Mucosa of rectum (tissue), 2 donors: Measurements from ENCODE around the gene GATAD2A.

ENCODE experiments used
- H3K27ac ChIP-seq, 2 donors: one replicate each; pipeline ENCODE4 v1.7.0; 2013; ENCODE audit warnings: inconsistent platforms in 2 of 2, low read depth in 2 of 2, low read length in 2 of 2
- H3K27me3 ChIP-seq, 2 donors: one replicate each; pipeline ENCODE4 v1.7.0; 2013; ENCODE audit warnings: low read length in 2 of 2; ENCODE audit not compliant: control insufficient read depth in 2 of 2, insufficient read depth in 2 of 2
- H3K36me3 ChIP-seq, 2 donors: one replicate each; pipeline ENCODE4 v1.7.0; 2013; ENCODE audit warnings: low read length in 2 of 2; ENCODE audit not compliant: control insufficient read depth in 2 of 2, insufficient read depth in 2 of 2
- H3K4me1 ChIP-seq, 2 donors: one replicate each; pipeline ENCODE4 v1.7.0; 2013; ENCODE audit warnings: low read length in 2 of 2, mild to moderate bottlenecking in 1 of 2; ENCODE audit not compliant: control insufficient read depth in 2 of 2, insufficient read depth in 2 of 2
- H3K4me3 ChIP-seq, 2 donors: one replicate each; pipeline ENCODE4 v1.7.0; 2013; ENCODE audit warnings: low read length in 2 of 2
- H3K9ac ChIP-seq, 2 donors: one replicate each; pipeline ENCODE4 v1.7.0; 2013; ENCODE audit warnings: low read length in 2 of 2, low read depth in 1 of 2, mild to moderate bottlenecking in 1 of 2
- H3K9me3 ChIP-seq, 2 donors: one replicate each; pipeline ENCODE4 v1.7.0; 2013; ENCODE audit warnings: low read length in 2 of 2; ENCODE audit not compliant: control insufficient read depth in 2 of 2
- donor health status: healthy.
- donor health status: Normal muscosa, but diverticular disease.

Gene GATAD2A

DNA sequence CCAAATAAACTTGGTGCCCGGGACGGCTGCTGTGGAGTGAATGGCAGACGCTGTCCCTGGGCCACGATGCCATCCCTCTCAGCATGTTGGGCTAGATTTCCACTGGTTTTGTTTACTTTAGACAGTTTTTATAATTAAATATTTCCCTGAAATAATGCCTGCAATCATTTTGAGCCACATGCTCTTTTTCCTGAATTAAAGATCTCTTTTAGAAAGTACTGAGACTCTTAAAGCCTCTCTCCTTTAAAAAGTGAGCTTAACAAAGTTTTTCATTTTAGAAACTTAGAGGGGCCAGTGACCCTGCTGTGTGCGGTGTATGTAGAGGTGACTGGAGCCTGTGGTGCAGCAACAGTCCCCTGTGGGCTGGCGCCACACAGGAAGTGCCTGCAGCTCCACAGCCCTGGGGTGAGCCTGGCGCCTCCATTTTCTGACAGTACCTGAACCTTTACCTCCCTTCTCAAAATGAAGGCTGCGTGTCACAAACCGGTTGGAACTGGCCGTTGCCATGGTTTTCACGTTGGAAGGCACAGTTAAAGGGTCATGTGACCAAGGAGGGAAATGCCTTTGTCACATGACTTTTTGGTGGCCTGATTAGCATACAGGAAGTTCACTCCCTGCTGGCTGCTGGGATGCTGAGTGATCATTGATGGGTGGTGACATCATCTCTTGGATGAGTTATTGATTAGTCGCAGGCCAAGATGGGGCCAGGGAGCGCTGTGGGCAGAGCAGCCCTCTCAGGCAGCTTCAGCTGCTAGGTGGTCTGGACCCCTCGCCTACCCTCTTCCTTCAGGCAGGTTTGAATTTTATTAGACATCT is 83.6 kb downstream of the GATAD2A start:
- Histone ChIP-seq H3K27ac (peak overlapping the region; percentile 62 to 83), H3K36me3 (peaks cover 17 to 37% of the 10 kb centered on the region in 2 donors), H3K4me1 (peaks cover 31 to 34% of the 10 kb centered on the region in 2 donors), H3K27me3 (no peaks in the 10 kb centered on the region), H3K9me3 (no peaks in the 10 kb centered on the region), H3K9ac (peak overlapping the region; percentile 36 to 41), H3K4me3 (peak overlapping the region; percentile 44 to 63)

DNA sequence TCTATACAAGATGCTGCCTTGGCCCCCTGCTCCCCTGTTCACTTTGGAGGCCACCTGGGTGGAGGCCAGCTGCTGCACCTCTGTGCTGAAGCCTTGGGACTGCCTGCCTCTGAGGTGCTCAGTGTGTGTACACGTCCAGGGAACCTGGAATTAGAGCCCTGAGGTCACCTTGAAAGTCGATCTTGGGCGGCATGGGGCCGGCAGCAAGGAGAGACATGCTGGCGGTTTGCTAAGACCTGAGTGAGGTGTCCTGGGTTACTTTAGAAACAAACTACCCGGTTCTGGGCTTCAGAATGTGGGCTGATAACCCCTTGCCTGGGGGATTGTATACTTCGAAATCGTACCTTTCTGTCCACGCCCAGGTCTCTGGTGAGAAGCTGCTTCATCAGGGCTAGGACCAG is 84.3 kb downstream of the GATAD2A start:
- peak overlapping the region in 1 of 2 donors; percentile 14 for H3K9ac ChIP-seq

DNA sequence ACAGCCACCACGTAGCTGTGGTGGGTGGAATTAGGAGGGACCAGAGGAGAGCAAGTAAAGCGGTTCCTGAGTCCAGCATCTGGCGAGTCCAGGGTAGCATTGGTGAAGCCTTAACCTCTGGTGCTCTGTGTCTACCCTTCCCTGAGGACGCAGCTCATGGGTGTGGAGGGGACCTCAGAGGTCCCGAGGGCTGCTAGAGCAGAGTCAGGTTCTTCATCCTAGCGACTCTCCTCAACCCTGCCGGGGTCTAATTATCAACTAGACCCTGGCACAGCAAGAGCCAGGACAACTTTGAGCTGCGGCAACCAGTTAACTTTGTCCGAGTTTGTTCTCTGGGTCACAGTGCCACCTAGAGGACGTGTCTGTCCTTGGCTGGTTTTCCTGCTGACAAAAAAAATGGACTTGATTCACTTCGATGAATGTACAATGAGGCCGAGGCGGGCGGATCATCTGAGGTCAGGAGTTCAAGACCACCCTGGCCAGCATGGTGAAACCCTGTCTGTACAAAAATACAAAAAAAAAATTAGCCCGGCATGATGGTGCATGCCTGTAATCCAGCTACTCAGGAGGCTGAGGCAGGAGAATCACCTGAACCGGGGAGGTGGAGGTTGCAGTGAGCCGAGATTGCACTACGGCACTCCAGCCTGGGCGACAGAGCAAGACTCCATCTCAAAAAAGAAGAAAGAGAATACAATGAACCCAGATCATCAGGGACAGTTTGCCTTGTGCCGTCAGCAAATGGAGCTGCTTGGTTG is 84.9 kb downstream of the GATAD2A start:
- no peaks in the 10 kb centered on the region for H3K9me3 ChIP-seq
- peak overlapping the region; percentile 10 to 63 for H3K4me3 ChIP-seq
- peaks cover 26 to 45% of the 10 kb centered on the region in 2 donors for H3K36me3 ChIP-seq
- H3K9ac ChIP-seq, result peak overlapping the region; percentile 14 to 38
- H3K27me3 ChIP-seq, result no peaks in the 10 kb centered on the region
- peaks cover 31 to 34% of the 10 kb centered on the region in 2 donors for H3K4me1 ChIP-seq
- H3K27ac ChIP-seq, result peak overlapping the region; percentile 32 to 83

More for the DNA sequence above, 84.3 kb downstream of the GATAD2A start:
- H3K27ac ChIP-seq, result peak overlapping the region; percentile 62 to 83
- peak overlapping the region; percentile 10 to 63 for H3K4me3 ChIP-seq
- peaks cover 23 to 43% of the 10 kb centered on the region in 2 donors for H3K36me3 ChIP-seq
- no peaks in the 10 kb centered on the region for H3K27me3 ChIP-seq
- no peaks in the 10 kb centered on the region for H3K9me3 ChIP-seq
- peaks cover 31 to 34% of the 10 kb centered on the region in 2 donors for H3K4me1 ChIP-seq

DNA sequence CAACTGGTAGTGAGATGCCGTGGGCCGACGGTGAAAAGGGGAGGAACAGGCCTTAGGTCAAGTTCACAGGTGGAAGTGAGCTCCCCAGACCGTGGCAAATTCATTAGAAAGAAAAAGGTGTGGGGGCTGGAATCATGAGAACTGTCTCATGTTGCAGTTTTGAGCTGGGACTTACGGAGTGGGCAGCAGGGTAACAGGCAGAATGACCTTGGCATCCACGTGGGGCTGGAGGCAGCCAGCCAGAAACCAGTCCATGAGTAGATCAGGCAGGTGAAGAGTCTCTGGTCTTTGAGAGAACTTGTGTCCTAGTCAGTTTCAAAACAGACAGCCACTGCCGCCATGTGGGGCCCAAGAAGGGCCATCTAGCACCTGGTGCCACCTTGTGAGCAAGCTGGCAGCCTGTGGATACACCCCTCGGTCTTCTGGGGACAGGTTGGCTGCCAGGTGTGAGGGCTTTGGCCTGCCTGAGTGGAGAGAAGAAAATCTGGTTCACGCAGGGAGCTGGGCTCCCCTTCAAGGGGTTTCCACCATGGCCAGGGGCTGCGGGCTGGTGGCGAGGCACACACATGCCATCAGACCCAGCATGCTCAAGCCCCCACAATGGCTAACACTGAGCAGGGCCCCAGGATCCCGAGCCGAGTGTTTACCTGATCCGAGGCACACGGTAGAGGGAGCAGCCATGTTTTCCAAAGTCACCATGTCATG is 86.0 kb downstream of the GATAD2A start:
- Histone ChIP-seq H3K27ac (no peak overlapping the region), H3K27me3 (no peaks in the 10 kb centered on the region), H3K4me1 (peaks cover 31 to 33% of the 10 kb centered on the region in 2 donors), H3K9me3 (no peaks in the 10 kb centered on the region), H3K9ac (no peak overlapping the region), H3K36me3 (peaks cover 36 to 48% of the 10 kb centered on the region in 2 donors), H3K4me3 (no peak overlapping the region)

DNA sequence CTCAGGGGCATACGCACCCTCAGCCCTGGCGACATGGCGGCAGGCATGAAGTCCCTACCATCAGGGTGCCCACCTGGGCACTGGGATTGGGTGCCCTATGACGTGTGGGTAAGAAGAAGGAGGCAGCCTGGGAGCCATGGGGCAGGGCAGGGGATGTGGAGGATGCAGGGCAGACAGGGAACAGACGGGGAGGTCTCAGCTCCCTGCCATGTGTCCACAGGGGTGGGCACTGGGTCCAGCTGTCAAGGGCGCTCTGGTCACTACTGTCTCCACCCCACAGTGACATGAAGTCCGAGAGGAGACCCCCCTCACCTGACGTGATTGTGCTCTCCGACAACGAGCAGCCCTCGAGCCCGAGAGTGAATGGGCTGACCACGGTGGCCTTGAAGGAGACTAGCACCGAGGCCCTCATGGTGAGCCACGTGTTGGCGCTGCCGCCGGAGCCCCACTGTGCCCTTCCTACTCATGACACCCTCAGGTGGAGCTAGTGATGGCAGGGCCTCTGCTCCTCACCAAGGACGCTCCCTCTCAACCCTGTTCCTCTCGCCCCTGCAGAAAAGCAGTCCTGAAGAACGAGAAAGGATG is 86.6 kb downstream of the GATAD2A start:
- no peak overlapping the region for H3K27ac ChIP-seq
- peaks cover 31 to 32% of the 10 kb centered on the region in 2 donors for H3K4me1 ChIP-seq
- H3K9me3 ChIP-seq, result no peaks in the 10 kb centered on the region
- no peak overlapping the region for H3K9ac ChIP-seq
- peaks cover 37 to 49% of the 10 kb centered on the region in 2 donors for H3K36me3 ChIP-seq
- H3K4me3 ChIP-seq, result no peak overlapping the region
- H3K27me3 ChIP-seq, result no peaks in the 10 kb centered on the region

DNA sequence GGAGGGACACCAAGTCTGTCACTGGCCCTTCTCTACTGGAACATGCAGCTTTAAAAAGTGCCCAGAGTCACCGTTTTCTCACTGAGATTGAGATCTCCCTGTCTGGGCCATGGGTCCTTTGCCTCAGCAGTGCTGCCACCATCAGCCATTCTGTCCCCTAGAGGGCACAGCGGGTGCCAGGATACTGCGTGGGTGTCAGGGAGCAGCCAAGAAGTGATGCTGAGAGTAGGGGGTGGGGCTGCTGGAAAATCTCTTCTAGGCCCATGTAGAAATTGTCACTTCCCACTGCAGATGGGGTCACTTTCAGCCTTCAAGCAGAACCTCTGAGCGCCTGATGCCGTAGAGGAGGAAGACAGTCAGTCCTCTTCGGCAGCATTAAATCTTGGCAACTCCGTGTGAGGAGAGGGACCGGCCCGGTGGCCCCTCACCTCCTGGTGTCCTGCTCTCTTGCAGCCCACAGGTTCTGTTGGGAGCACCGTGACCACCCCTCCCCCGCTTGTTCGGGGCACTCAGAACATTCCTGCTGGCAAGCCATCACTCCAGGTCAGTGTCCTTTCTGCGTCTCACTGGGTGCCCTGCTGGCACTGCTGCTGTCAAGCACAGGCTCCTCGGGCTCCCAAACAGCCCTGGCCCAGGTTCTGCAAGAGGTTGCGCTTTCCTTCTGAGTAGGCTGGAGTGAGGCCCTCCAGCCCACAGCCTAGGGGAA is 88.5 kb downstream of the GATAD2A start:
- Histone ChIP-seq H3K9me3 (no peaks in the 10 kb centered on the region), H3K9ac (no peak overlapping the region), H3K4me1 (peaks cover 15% of the 10 kb centered on the region in 2 donors), H3K36me3 (peaks cover 51 to 67% of the 10 kb centered on the region in 2 donors), H3K4me3 (no peak overlapping the region), H3K27me3 (no peaks in the 10 kb centered on the region), H3K27ac (no peak overlapping the region)

DNA sequence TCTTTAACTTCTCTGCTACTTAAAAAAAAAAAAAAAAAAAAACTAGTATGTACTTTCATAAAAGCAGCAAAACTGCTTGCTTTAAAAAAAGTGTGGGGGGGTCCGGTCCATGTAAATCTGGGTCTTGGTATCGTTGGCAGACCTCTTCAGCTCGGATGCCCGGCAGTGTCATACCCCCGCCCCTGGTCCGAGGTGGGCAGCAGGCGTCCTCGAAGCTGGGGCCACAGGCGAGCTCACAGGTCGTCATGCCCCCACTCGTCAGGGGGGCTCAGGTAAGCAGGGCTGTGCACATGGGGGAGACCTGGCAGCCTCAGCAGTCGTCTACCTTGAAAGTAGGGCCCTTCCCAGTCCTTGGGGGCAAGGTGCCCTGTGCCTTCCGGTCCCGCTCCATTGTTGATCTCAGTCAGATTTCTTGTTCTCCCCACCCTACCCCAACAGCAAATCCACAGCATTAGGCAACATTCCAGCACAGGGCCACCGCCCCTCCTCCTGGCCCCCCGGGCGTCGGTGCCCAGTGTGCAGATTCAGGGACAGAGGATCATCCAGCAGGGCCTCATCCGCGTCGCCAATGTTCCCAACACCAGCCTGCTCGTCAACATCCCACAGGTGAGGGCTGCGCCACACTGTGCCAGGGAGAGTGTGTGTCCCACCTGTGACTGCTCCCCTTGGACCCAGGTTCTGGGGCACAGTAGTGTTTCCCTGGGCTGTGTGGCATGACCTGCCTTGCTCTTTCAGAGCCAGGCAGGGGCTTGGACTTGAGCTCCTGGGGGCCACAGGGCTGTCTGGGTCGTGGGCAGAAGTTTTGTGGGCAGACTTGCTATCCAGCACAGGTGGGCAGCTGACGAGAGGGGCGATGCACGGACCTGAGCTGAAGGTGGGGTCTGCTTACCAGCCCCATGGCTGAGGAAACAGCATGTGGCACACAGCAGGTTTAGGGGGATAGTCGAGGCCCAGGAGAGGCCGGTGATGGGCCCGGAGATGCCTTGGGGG is 90.4 kb downstream of the GATAD2A start:
- H3K36me3 ChIP-seq, result peaks cover 68 to 83% of the 10 kb centered on the region in 2 donors
- H3K9ac ChIP-seq, result no peak overlapping the region
- H3K4me3 ChIP-seq, result no peak overlapping the region
- H3K27me3 ChIP-seq, result no peaks in the 10 kb centered on the region
- no peaks in the 10 kb centered on the region for H3K4me1 ChIP-seq
- H3K9me3 ChIP-seq, result no peaks in the 10 kb centered on the region
- H3K27ac ChIP-seq, result no peak overlapping the region

DNA sequence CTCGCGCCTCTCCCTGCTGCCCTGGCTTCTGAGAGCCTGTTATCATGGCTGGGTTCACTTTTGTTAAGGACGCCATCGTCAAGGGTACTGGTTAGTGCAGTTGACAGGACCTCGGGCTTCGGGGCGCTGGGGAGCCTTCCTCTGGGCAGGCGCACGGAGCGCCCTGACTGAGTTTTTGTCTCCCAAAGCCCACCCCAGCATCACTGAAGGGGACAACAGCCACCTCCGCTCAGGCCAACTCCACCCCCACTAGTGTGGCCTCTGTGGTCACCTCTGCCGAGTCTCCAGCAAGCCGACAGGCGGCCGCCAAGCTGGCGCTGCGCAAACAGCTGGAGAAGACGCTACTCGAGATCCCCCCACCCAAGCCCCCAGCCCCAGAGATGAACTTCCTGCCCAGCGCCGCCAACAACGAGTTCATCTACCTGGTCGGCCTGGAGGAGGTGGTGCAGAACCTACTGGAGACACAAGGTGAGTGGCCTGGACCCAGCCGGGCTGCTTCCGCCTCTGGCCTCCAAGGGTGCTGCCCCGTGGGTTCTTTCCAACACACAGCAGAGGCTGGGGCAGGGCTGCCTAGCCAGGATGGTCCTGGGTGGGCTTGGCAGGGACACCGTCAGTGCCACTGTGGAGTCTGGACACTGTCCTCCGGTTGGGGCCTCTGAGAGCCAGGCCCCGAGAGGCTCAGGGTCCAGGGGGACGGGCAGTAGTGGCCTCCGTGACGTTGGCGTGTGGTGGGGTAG is 92.9 kb downstream of the GATAD2A start:
- no peak overlapping the region for H3K9ac ChIP-seq
- H3K36me3 ChIP-seq, result peaks cover 78 to 85% of the 10 kb centered on the region in 2 donors
- no peaks in the 10 kb centered on the region for H3K9me3 ChIP-seq
- H3K27ac ChIP-seq, result no peak overlapping the region
- H3K4me1 ChIP-seq, result no peaks in the 10 kb centered on the region
- no peak overlapping the region for H3K4me3 ChIP-seq
- no peaks in the 10 kb centered on the region for H3K27me3 ChIP-seq
